RWPE2 (cell line): ENCODE data around the gene MRTFA.

Experiments used
- ATAC-seq: fragments of 200-7000 bp; cut with Tn5 transposase; 3 replicates; pipeline ENCODE4 v1.9.1; 2021; ENCODE audit warnings: low read depth
- DNase-seq: peaks from one replicate; pipeline ENCODE4 v3.0.0-alpha.2; 2020; ENCODE audit warnings: low spot score
- H3K27ac ChIP-seq: fragments of 450-650 bp; 2 replicates; pipeline ENCODE4 v1.5.1; 2017; ENCODE audit warnings: mild to moderate bottlenecking; ENCODE audit not compliant: poor library complexity, severe bottlenecking
- H3K27me3 ChIP-seq: fragments of 250-450 bp; sonication (Bioruptor Pico); 2 replicates; pipeline ENCODE4 v1.5.1; 2021; ENCODE audit warnings: mild to moderate bottlenecking, moderate library complexity; ENCODE audit not compliant: insufficient read depth, poor library complexity, severe bottlenecking
- H3K36me3 ChIP-seq: fragments of 250-450 bp; sonication (Bioruptor Pico); 2 replicates; pipeline ENCODE4 v1.5.1; 2020; ENCODE audit warnings: low read depth, mild to moderate bottlenecking, moderate library complexity
- H3K4me1 ChIP-seq: fragments of 250-450 bp; sonication (Bioruptor Pico); 2 replicates; pipeline ENCODE4 v1.5.1; 2021; ENCODE audit warnings: mild to moderate bottlenecking, moderate library complexity; ENCODE audit not compliant: insufficient read depth, poor library complexity, severe bottlenecking
- H3K4me3 ChIP-seq: fragments of 250-450 bp; sonication (Bioruptor Pico); 2 replicates; pipeline ENCODE4 v1.5.1; 2021; ENCODE audit warnings: mild to moderate bottlenecking, moderate library complexity; ENCODE audit not compliant: severe bottlenecking
- H3K9me3 ChIP-seq: fragments of 250-450 bp; sonication (Bioruptor Pico); 2 replicates; pipeline ENCODE4 v1.5.1; 2021; ENCODE audit warnings: mild to moderate bottlenecking, moderate library complexity; ENCODE audit not compliant: severe bottlenecking
- TF ChIP-seq, protein P1 (sequence below): fragments of 450-650 bp; IDR thresholded peaks from one replicate; pipeline ENCODE4 v1.5.1; 2017; ENCODE audit warnings: mild to moderate bottlenecking, moderate library complexity; ENCODE audit not compliant: poor library complexity, severe bottlenecking

The MRTFA gene

GRCh38 chr22:40415531-40416266 is 220.8 kb downstream of the MRTFA start:
- no peak overlapping the region for H3K4me3 ChIP-seq
- H3K9me3 ChIP-seq = no peaks in the 10 kb centered on the region
- TF ChIP-seq, protein P1, sequence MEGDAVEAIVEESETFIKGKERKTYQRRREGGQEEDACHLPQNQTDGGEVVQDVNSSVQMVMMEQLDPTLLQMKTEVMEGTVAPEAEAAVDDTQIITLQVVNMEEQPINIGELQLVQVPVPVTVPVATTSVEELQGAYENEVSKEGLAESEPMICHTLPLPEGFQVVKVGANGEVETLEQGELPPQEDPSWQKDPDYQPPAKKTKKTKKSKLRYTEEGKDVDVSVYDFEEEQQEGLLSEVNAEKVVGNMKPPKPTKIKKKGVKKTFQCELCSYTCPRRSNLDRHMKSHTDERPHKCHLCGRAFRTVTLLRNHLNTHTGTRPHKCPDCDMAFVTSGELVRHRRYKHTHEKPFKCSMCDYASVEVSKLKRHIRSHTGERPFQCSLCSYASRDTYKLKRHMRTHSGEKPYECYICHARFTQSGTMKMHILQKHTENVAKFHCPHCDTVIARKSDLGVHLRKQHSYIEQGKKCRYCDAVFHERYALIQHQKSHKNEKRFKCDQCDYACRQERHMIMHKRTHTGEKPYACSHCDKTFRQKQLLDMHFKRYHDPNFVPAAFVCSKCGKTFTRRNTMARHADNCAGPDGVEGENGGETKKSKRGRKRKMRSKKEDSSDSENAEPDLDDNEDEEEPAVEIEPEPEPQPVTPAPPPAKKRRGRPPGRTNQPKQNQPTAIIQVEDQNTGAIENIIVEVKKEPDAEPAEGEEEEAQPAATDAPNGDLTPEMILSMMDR = no peak
- no peaks in the 10 kb centered on the region for H3K4me1 ChIP-seq
- no peak overlapping the region for H3K27ac ChIP-seq
- no peaks in the 10 kb centered on the region for H3K27me3 ChIP-seq
- no peak for DNase-seq
- ATAC-seq = no peak
- peaks cover 57% of the 10 kb centered on the region for H3K36me3 ChIP-seq

- H3K27ac ChIP-seq = no peak overlapping the region
- no peak for DNase-seq
- no peaks in the 10 kb centered on the region for H3K9me3 ChIP-seq
- H3K4me3 ChIP-seq = no peak overlapping the region
- no peaks in the 10 kb centered on the region for H3K4me1 ChIP-seq
- peaks cover 58% of the 10 kb centered on the region for H3K36me3 ChIP-seq
- H3K27me3 ChIP-seq = no peaks in the 10 kb centered on the region
- TF ChIP-seq, protein P1 = no peak
- no peak for ATAC-seq
Measured at GRCh38 chr22:40414838-40415505, 221.5 kb downstream of the MRTFA start.

DNA sequence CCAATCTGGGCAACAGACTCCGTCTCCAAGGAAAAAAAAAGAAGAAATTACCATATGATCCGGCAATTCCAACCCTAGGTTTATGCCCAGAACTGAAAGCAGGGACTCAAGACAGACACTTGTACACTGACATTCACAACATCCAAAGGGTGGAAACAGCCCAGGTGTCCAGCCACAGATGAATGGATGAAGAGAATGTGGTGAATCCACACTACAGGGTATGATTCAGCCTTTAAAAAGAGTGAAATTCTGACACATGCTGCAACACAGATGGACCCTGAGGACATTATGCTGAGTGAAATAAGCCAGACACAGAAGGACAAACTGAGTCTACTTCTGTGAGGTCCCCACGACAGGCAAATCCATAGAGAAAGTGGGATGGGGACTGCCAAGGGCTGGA is 222.2 kb downstream of the MRTFA start:
- peaks cover 60% of the 10 kb centered on the region for H3K36me3 ChIP-seq
- no peaks in the 10 kb centered on the region for H3K4me1 ChIP-seq
- TF ChIP-seq, protein P1 = no peak
- H3K27ac ChIP-seq = no peak overlapping the region
- peak; percentile 11; the same call in 2 of the 3 replicates for ATAC-seq
- no peaks in the 10 kb centered on the region for H3K27me3 ChIP-seq
- H3K9me3 ChIP-seq = no peaks in the 10 kb centered on the region
- no peak overlapping the region for H3K4me3 ChIP-seq
- DNase-seq = no peak

- DNase-seq (no peak), ATAC-seq (no peak)
- Histone ChIP-seq H3K36me3 (peaks cover 57% of the 10 kb centered on the region), H3K27ac (no peak overlapping the region), H3K27me3 (no peaks in the 10 kb centered on the region), H3K4me3 (no peak overlapping the region), H3K9me3 (no peaks in the 10 kb centered on the region), H3K4me1 (no peaks in the 10 kb centered on the region)
- TF ChIP-seq, protein P1 = no peak
Measured at GRCh38 chr22:40413873-40414272, 222.6 kb downstream of the MRTFA start.

DNA sequence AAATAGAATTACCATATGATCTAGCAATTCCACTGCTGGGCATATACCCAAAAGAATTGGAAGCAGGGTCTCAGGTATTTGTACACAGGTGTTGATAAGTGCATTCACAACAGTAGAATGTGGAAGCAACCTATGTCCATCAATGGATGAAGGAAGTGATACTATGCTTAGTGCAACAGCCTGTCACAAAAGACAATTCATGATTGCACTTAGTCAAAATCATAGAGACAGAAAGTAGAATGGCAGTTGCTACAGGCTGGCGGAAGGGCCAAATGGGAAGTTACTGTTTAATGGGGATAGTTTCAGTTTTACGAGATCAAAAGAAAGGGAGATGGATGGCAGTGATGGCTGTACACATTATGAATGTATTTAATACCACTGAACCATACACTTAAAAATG is 224.1 kb downstream of the MRTFA start:
- Histone ChIP-seq H3K4me1 (no peaks in the 10 kb centered on the region), H3K36me3 (peaks cover 58% of the 10 kb centered on the region), H3K27me3 (no peaks in the 10 kb centered on the region), H3K9me3 (no peaks in the 10 kb centered on the region), H3K4me3 (no peak overlapping the region), H3K27ac (no peak overlapping the region)
- no peak for ATAC-seq
- TF ChIP-seq, protein P1 = no peak
- no peak for DNase-seq
